OCI-LY7 (cell line): ENCODE measurements around the gene RBM47. TPM values are rescaled to one million over a fixed set of nuclear protein-coding genes. Genes with fewer than 3 reads are reported as not detected.

Source experiments
- BruUV-seq: library from RNA; stranded (reverse); fragments of 400-500 nt; replicated peaks from 2 replicates; lab custom pipeline; 2021; lab: Mats Ljungman, UMichigan
- CTCF ChIA-PET: fragments of 300-600 bp; sonication (Branson Sonifier 250); formaldehyde crosslinking; loops from one replicate; lab custom pipeline; 2022; ENCODE audit warnings: antibody characterized with exemption; ENCODE audit not compliant: unreplicated experiment; lab: Charles Lee
- POLR2A ChIA-PET: fragments of 300-600 bp; sonication (Branson Sonifier 250); formaldehyde crosslinking; loops from one replicate; lab custom pipeline; 2022; ENCODE audit warnings: antibody characterized with exemption; lab: Charles Lee
- DNase-seq: peaks from one replicate; pipeline ENCODE4 v3.0.0-alpha.2; 2015; ENCODE audit warnings: low spot score
- H2AFZ ChIP-seq: fragments of 200-600 bp; sonication (generic), shearing (Covaris generic); 2 replicates; pipeline ENCODE4 v1.6.1; 2014; ENCODE audit warnings: mild to moderate bottlenecking, antibody characterized with exemption, low read length, moderate library complexity
- H3K27ac ChIP-seq: fragments of 200-600 bp; sonication (generic); 2 replicates; pipeline ENCODE4 v1.5.1; 2014; ENCODE audit warnings: mixed run types, low read depth, mild to moderate bottlenecking, moderate library complexity, low read length, inconsistent platforms; ENCODE audit not compliant: poor library complexity, severe bottlenecking
- H3K36me3 ChIP-seq: fragments of 200-600 bp; sonication (generic); 2 replicates; pipeline ENCODE4 v1.6.1; 2014; ENCODE audit warnings: mild to moderate bottlenecking, antibody characterized with exemption, low read length, moderate library complexity, mixed read lengths; ENCODE audit not compliant: insufficient read depth
- H3K4me1 ChIP-seq: fragments of 200-600 bp; sonication (generic); 2 replicates; pipeline ENCODE4 v1.5.1; 2014; ENCODE audit warnings: mild to moderate bottlenecking, low read length; ENCODE audit not compliant: insufficient read depth, poor library complexity, severe bottlenecking
- H3K4me2 ChIP-seq: fragments of 200-600 bp; sonication (generic); 2 replicates; pipeline ENCODE4 v1.6.1; 2014; ENCODE audit warnings: mild to moderate bottlenecking, low read length
- H3K4me3 ChIP-seq: fragments of 200-600 bp; sonication (generic); 2 replicates; pipeline ENCODE4 v1.5.1; 2014; ENCODE audit warnings: mild to moderate bottlenecking, low read depth, low read length; ENCODE audit not compliant: poor library complexity, severe bottlenecking
- H3K79me2 ChIP-seq: fragments of 200-600 bp; sonication (generic); 2 replicates; pipeline ENCODE4 v1.6.1; 2016; ENCODE audit warnings: low read depth, mild to moderate bottlenecking, low read length, moderate library complexity, mixed read lengths; ENCODE audit not compliant: insufficient read depth
- H3K9me2 ChIP-seq: fragments of 200-600 bp; sonication (generic); 2 replicates; pipeline ENCODE4 v1.6.1; 2016; ENCODE audit warnings: mild to moderate bottlenecking, low read length, mixed read lengths; ENCODE audit not compliant: insufficient read depth
- H3K9me3 ChIP-seq: fragments of 200-600 bp; sonication (generic); 2 replicates; pipeline ENCODE4 v1.6.1; 2014; ENCODE audit warnings: mild to moderate bottlenecking, mixed run types, low read length, mixed read lengths
- H4K20me1 ChIP-seq: fragments of 200-600 bp; sonication (generic); 2 replicates; pipeline ENCODE4 v1.6.1; 2014; ENCODE audit warnings: mild to moderate bottlenecking, antibody characterized with exemption, low read length, moderate library complexity, mixed read lengths; ENCODE audit not compliant: insufficient read depth
- CTCF ChIP-seq: fragments of 200-600 bp; sonication (generic); conservative IDR thresholded peaks from 2 replicates; pipeline ENCODE4 v1.5.1; 2014; ENCODE audit warnings: mild to moderate bottlenecking, antibody characterized with exemption, low read length, moderate library complexity, mixed read lengths
- EZH2phosphoT487 ChIP-seq: fragments of 200-600 bp; sonication (generic); IDR thresholded peaks from 2 replicates; pipeline ENCODE4 v1.6.1; 2018; ENCODE audit warnings: low read depth, borderline replicate concordance, mild to moderate bottlenecking, mixed run types, antibody characterized with exemption, low read length, moderate library complexity, mixed read lengths
- intact Hi-C: fragments of 100-400 bp; cut with micrococcal nuclease; formaldehyde crosslinking; loops from one replicate; pipeline ENCODE4 v1.10.0; 2022; ENCODE audit not compliant: unreplicated experiment
- total RNA-seq, 2 experiments: library from RNA; depleted of rRNA in 1 of 2; stranded (reverse); fragments of >200 nt in 1 of 2; shearing (Covaris generic) in 1 of 2; gene quantifications; 2 replicates each; pipeline ENCODE4 v1.2.3, GENCODE V29; 2014 to 2022

The RBM47 gene
- total RNA-seq, 2 experiments from 2014 or later: 5.3 to 14.2 TPM

GRCh38 chr4:40530961-40531635 is 98.6 kb downstream of the RBM47 start:
- no peak for TF ChIP-seq EZH2phosphoT487
- H3K36me3 ChIP-seq: no peaks in the 10 kb centered on the region
- DNase-seq: no peak
- H3K4me2 ChIP-seq: no peak overlapping the region
- no TSS peak for BruUV-seq
- peaks cover 33% of the 10 kb centered on the region for H3K4me1 ChIP-seq
- CTCF ChIA-PET: no interaction called here
- no peaks in the 10 kb centered on the region for H3K9me2 ChIP-seq
- no peaks in the 10 kb centered on the region for H4K20me1 ChIP-seq
- no peaks in the 10 kb centered on the region for H3K79me2 ChIP-seq
- H3K27ac ChIP-seq: no peak overlapping the region
- H3K9me3 ChIP-seq: no peaks in the 10 kb centered on the region
- no peak overlapping the region for H2AFZ ChIP-seq
- intact Hi-C loops: no loop called here
- POLR2A ChIA-PET: interaction anchor here (0.5 to 1.6 kb wide), 6 partner anchors 8 to 295 kb away, joined by 3 to 5 read pairs (median 4); no protein-coding TSS in a partner anchor
- no peak overlapping the region for H3K4me3 ChIP-seq

GRCh38 chr4:40526741-40527140 is 102.9 kb downstream of the RBM47 start:
- no TSS peak for BruUV-seq
- TF ChIP-seq CTCF: no peak
- no peak for TF ChIP-seq EZH2phosphoT487
- Histone ChIP-seq H3K4me3 (no peak overlapping the region), H3K4me1 (peaks cover 24% of the 10 kb centered on the region), H3K27ac (no peak overlapping the region), H4K20me1 (no peaks in the 10 kb centered on the region), H3K36me3 (no peaks in the 10 kb centered on the region), H3K4me2 (no peak overlapping the region), H3K9me3 (no peaks in the 10 kb centered on the region), H3K9me2 (no peaks in the 10 kb centered on the region), H2AFZ (no peak overlapping the region), H3K79me2 (no peaks in the 10 kb centered on the region)
- intact Hi-C loops: no loop called here
- POLR2A ChIA-PET: interaction anchor here (0.6 to 4.1 kb wide), 7 partner anchors 10 to 500 kb away, joined by 3 to 24 read pairs (median 4); no protein-coding TSS in a partner anchor
- no peak for DNase-seq
- CTCF ChIA-PET: no interaction called here

GRCh38 chr4:40525752-40526598 is 103.7 kb downstream of the RBM47 start:
- POLR2A ChIA-PET: interaction anchor here (0.6 to 4.1 kb wide), 3 partner anchors 14 to 528 kb away, joined by 4 to 24 read pairs (median 4); no protein-coding TSS in a partner anchor
- H3K9me3 ChIP-seq: no peaks in the 10 kb centered on the region
- BruUV-seq: no TSS peak

More at GRCh38 chr4:40525752-40526598, 103.7 kb downstream of the RBM47 start:
- DNase-seq: no peak
- no peaks in the 10 kb centered on the region for H3K9me2 ChIP-seq
- H3K79me2 ChIP-seq: no peaks in the 10 kb centered on the region
- H3K36me3 ChIP-seq: no peaks in the 10 kb centered on the region
- intact Hi-C loops: no loop called here
- no peak overlapping the region for H3K4me3 ChIP-seq
- H2AFZ ChIP-seq: peak overlapping the region; percentile 27; the same call in 1 of the 2 replicates
- no peak overlapping the region for H3K4me2 ChIP-seq
- H4K20me1 ChIP-seq: no peaks in the 10 kb centered on the region
- CTCF ChIA-PET: no interaction called here
- H3K27ac ChIP-seq: no peak overlapping the region
- TF ChIP-seq EZH2phosphoT487 (no peak), CTCF (no peak)
- H3K4me1 ChIP-seq: peaks cover 24% of the 10 kb centered on the region
